ENCODE data around the gene PPP1R14B.

Gene PPP1R14B

DNA sequence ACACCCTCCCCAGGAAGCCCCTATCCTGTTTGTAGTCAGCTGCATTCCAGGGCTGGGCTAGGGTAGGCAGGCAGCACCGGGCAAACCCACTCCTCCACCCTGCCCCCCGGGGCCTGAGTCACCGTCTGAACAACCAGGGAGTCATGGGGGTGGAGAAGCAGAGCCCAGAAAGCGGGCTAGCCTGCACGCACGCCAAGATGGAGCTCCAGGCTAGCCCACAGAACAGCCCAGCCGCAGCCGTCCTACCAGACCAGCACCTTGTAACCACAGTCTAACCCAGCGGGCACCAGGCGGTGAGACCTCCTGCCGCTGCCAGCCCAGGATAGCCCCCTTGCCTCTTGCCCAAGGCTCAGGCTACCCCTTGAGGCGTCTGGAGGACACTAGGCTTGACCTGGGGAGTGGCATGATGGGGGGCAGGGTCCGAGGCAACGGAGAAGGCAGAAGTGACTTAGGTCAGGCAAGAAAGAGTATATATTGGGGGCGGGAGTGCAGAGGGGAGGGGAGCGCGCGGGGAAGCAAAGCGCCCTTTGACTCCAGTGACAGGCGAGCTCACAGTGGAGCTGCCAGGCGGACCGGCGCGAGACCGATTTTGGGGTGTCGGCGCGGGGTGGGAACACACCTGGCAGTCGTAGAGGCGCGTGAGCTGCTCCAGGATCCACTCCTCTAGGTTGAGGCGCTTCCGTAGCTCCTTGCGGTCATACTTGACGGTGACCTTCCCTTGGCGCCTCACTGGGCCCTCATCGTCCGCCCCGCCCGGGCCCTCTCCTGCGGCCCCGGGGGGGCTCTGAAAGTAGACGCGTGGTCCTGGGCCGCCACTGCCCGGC, 734 bp downstream of the PPP1R14B start:
- DNase-seq (ENCODE audit: low read depth): peak; percentile 67

DNA sequence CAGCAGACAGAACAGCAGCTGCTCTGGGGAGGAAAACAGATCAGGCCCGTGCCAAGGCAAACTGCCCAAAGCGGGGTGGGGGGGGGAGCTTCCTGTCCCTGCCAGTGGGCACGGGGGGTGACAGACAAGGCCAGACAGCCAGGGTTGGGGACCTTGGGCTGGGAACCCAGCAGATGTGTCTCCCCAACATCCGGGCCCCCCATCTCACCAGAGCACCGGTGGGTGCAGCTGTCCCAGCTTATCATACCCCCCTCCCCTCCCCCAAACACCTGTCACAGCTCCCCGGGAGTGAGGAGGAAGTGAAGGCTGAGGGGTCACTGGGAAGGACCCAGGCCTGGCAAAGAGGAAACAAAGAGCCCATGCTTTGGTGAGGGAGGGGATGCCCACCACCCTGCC, 1.3 kb downstream of the PPP1R14B start:
- DNase-seq (ENCODE audit: low read depth): no peak

DNA sequence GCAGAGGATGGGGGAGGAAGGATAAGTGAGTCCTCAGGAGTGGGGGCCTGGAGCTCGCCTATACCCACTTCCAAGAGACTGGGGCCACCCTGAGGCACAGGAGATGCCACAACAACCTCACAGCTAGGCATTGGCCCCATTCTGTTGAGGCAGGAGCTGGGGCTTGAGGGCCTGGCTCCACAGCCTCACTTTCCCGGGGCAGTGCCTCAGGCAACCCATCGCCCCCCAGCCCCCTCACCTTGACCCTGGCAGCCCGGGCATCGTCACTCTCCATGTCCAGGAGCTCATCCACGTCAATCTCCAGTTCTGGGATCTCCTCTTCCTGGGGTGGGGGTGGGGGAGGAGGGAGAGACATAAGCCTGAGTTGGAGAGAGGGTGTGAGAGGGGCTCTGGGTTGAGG, 1.8 kb downstream of the PPP1R14B start:
- no peak for DNase-seq (ENCODE audit: low read depth)

DNA sequence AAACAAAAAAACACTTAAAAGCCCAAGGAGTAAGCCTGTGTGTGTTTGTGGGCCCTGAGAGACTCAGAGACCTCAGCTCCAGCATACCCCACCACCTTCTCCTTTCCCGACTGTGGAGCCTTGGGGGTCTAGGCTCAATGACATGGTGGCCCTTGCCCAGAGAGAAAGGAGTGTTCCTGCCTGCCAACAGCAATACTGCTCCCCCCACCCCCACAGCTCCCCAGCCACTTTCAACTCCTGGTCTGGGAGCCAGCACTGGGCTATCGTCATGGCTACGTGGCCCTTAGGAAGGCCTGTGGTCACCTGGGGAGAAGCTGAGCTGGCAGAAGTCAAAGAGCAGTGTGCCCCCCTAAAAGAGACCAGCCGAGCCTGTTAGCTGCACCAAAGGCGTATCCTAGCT, 2.6 kb downstream of the PPP1R14B start:
- no peak for DNase-seq (ENCODE audit: low read depth)

DNA sequence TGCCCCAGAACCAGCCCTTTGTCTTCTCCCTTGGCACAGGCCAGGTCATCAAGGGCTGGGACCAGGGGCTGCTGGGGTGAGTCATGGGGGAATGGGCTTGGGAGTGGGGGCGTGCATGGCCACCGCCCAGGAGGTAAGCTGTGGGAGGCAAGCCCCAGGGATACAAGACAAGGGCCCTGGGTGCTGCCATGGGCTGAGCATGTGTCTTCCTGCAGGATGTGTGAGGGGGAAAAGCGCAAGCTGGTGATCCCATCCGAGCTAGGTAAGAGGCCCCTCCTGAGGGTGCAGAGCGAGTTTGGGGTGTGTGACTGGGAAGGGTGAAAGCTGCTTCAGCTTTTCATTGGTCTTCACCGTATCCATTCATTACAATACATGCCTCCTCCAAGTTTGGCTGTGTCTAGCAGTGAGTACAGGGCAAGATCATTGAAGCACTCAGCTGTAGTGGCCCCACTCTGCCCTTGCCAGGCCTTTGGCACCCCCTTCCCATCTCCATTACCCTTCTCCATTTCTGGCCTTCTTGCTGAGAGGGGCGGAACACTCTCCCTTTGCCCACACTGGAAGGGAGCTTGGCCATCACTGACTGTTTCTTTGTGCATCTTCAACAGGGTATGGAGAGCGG, 3.4 kb downstream of the PPP1R14B start:
- DNase-seq (ENCODE audit: low read depth): no peak

DNA sequence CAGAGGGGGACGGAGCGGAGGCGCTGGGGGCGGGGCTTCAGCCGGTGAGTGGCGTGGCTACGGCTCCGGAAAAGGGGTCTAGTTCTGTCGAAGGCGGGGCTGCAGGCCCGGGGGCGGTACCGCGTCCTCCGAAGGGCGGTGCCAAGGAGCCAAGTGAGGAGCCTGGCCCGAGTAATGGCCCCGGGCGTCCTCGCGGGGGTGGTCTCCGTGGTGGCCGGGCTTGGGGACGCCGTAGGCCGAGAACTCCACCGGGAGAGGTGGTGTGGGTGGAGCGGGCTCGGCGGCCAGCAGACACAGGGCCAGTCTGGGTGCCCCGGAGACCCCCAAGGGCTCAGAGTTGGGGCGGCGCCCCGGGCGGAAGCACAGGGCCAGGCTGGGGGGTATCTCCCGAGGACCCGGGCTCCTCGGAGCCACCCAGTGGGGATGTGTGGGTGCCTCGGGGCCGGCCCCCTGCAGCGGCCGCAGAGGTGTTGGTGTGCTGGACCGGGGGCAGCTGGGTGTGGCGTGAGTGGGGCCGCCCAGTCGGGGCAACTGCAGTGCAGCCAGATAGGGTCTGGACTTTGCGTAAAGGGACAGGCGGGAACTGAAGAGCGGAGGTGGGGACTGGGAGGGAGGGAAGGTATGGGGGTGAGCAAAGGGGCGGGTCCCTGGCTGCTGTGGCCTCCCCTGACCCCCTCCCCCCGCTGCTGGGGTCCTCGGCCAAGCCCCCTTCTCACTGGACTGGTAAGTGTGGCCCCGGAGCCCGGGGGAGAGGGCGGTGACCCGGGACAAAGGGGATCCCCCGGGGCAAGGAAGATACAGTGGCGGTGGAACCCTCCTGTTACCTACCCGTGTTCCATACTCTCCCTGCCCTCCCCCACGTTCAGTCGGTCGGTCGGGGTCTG, 5.0 kb downstream of the PPP1R14B start:
- DNase-seq (ENCODE audit: low read depth): no peak

DNA sequence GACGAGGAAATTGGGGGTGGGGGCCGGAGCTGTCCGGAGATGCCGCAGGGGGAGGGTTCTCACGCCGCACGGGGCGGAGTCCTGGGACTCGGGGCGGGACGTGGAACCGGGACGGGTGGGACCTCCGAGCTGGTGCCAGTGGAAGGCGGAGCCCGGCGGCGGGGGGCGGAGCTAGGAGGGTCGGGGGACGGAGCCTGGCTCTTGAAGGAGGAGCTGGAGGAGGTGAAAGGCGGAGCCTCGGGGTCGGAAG, 5.6 kb downstream of the PPP1R14B start:
- peak; percentile 88 for DNase-seq (ENCODE audit: low read depth)

DNA sequence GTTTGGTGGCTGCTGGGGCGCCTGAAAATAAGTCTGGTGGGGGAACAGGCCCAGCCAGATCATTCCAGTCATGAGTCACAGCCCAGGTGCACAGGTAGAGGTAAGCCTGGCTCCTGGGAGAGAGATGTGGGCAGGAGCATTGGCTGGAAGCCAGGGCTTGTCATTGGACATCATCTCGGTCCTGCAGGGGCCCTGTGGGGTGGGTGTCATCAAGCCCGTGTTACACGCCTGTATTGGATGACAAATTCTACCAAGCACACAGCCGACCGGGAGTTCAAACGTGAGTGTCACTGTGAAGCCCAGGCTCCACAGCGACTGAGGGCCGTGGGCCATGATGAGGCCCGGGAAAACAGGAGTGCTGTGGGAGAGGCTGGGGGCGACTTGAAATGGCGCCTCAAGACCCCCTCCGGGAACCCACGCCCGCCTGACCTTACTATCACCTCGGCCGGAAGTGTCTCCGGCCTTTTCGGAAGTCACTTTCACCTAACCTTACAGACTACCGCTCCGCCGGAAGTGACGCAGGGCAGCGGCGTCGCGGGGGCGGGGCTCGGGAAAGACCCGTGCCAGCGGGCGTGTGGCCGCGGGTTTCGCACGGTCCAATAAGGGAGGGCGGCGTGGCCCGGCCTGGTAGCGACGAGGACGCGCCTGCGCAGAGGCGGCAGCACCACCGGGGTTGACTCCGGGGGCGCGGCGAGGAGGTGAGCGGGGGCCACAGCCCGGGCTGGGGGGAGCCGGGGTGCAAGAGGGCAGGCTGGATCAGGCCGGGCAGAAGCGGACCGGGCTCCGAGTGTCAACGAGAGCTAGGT, 6.1 kb downstream of the PPP1R14B start, which contains the start of gene FKBP2:
FKBP2 (plus strand) TSS at position 661 of the 806 bp plus-strand sequence. CDS start 1,293 bp downstream, outside the sequence.
- peak; percentile 77 for DNase-seq (ENCODE audit: low read depth)

DNA sequence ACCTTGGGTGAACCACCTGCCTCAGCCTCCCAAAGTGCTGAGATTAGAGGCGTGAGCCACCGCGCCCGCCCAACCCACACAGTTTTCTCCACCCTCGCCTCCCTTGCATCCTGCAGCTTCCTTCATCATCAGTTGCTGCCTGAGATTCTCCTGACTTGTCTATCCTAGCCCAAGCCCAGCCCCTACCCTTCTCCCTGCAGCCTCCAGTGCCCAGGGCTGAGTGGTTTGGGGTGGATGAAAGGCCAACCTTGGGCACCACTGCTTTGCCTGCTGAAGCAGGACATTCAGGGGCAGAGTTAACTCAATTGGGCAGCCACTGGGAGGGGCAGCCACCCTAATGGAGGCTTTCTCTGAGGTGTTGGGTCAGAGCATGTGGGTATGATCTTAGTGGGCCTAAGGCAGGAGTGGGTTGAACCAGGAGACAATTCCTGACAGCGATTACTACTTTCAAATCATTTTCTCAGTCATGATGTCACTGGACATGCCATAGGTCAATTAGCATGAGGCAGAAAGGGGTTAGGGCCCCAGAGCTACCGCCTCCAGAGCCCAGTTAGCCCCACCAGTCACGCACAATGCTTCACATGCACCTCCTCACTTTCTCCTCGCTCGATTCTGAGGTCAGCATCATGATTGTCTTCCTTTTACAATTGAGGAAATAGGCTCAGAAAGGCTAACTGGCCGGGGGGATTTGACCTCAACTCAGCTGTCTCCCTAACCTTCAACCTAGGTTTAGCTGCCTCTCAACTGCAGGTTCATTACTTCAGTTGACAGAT, 6.9 kb downstream of the PPP1R14B start:
- DNase-seq (ENCODE audit: low read depth): no peak

DNA sequence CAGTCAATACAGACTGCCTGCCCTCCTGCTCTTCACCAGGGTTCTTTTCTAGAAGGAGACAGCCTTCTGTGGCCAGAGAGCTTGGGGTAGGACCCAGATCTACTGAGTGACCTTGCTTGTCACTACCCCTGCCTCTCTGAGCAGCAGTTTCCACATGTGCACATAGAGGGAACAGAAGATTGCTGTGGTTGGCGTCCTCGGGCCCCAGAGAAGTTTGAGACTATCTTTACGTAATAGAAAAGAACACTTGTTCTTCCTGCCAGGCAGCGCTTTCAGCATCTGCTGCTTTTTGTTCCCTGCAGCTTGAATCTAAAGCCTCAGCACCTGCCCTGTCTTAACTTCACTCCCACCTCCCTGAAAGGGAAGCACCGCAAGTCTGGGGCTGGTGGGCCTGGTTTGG, 7.7 kb downstream of the PPP1R14B start:
- no peak for DNase-seq (ENCODE audit: low read depth)

DNA sequence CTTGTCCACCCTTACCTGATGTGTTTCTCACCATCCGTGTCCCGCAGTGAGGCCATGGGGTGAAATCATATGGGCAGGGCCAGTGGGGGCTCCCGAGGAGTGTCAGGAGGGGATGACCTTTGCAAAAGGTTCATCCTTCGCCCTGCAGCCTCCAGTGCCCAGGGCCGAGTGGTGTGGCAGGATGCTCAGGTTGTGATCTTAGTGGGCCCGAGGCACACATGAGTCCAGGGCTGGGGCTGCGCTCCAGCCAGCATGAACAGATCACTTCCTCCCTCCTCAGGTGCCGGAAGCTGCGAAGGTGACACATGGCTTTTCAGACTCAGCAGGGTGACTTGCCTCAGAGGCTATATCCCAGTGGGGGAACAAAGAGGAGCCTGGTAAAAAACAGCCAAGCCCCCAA, 8.7 kb downstream of the PPP1R14B start:
- DNase-seq (ENCODE audit: low read depth): no peak

DNA sequence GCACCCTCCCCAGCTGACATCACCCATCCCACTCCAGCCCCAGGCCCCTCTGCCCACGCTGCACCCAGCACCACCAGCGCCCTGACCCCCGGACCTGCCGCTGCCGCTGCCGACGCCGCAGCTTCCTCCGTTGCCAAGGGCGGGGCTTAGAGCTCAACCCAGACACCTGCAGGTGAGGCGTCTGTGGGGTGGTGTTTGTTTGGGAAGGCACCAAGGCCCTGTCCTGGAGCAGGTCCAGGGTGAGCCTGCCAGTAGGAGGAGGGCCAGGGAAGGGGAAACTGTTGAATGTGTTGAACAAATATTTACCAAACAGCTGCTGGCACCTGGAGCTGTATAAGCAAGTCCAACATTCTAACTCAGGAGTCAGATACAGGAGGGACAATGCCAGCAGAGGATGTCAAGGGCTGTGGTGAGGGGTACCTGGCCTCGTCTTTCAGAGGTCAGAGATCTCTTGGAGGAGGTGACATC, 9.2 kb downstream of the PPP1R14B start:
- DNase-seq (ENCODE audit: low read depth): no peak

DNA sequence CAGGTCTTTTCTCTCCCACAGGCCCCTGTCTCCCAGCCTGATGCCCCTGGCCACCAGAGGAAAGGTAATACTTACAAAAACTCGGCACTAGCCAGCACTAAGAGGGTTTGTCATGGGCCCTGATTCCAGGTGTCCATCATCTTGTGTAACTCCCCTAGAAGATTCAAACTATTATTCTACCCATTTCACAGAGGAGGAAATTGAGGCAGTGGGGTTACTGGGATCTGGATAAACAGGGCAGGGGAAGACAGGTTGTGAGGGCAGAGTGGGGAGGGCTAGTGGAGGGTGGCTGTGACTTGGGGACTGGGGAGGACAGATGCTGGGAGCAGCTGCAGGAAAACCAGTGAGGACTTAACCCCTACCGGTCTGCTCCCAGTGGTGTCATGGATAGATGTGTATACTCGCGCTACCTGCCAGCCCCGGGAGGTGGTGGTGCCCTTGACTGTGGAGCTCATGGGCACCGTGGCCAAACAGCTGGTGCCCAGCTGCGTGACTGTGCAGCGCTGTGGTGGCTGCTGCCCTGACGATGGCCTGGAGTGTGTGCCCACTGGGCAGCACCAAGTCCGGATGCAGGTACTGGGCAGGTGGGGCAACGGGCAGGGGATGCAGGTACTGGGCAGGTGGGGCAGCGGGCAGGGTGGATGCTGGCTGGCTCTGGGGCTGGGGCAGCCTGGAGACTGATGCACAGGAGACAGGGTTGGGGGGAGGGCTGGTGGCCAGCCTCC, 11.1 kb downstream of the PPP1R14B start:
- DNase-seq (ENCODE audit: low read depth): no peak

DNA sequence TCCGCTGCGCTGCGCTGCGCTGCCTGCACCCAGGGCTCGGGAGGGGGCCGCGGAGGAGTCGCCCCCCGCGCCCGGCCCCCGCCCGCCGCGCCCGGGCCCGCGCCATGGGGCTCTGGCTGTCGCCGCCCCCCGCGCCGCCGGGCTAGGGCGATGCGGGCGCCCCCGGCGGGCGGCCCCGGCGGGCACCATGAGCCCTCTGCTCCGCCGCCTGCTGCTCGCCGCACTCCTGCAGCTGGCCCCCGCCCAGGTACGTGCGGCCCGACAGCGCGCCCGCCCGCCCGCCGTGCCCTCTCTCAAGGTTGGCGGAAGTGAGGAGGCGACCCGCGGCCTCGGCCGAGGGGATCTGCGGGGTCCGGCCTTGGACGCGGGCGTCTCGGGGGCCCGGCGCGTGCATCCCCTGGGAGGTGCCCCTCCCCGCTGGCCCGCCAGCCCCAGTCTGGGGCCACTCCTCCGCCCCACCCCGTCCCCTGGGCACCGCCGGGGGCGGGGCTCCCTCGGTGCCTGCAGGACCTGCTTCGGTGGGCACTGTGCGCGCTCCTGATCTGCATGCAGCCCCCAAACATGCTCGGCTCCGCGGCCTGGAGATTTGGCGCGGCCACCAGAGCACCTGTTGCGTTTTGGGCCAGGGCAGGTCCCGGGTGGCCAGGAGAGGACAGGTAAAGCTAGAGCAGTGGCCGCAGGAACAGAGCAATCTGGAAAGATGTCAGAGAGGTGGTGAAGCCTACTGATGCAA, 11.9 kb downstream of the PPP1R14B start:
- DNase-seq (ENCODE audit: low read depth): no peak

DNA sequence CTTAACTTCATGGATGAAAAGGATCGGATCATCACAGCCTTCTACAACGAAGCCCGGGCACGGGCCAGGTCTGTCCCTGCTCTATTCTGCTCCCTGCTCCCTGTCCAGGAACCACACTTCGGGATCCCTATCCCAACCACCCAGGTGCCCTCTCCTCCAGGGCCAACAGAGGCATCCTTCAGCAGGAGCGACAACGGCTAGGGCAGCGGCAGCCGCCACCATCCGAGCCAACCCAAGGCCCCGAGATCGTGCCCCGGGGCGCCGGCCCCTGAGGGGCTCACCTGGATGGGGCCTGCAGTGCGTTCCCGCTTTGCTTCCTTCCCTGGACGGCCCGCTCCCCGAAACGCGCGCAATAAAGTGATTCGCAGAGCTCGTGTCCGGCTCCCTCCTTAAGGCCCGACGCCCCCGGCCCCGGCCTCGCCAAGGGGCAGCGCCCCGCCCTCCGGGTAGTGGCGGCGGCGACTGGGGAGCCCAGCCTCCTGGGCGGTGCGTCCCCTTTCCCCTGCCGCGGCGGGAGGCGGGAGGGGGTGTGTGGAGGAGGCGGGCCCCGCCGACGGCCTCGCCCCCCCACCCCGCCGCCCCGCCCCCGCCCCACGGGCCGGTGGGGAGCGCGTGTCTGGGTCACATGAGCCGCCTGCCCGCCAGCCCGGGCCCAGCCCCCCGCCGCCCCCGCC, 12.7 kb downstream of the PPP1R14B start, which contains the start of gene VEGFB:
VEGFB (plus strand) TSS at position 672 of the 674 bp plus-strand sequence. CDS start 250 bp downstream, outside the sequence.
- no peak for DNase-seq (ENCODE audit: low read depth)

DNA sequence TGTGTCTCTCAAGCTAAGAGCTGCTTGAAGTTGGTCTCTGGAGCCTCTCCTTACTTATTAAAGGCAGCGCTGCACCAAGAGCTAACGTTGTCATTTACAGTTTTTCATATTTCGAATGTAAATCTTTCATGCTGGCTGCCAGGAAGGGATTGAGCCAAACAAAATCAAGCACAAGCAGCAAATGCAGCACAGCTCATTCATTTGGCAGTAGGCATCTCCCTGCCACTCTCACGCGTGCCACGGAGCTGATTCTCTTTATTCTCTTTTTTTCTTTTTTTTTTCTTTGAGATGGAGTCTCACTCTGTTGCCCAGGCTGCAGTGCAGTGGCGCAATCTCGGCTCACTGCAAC, 13.8 kb downstream of the PPP1R14B start:
- DNase-seq (ENCODE audit: low read depth): no peak

DNA sequence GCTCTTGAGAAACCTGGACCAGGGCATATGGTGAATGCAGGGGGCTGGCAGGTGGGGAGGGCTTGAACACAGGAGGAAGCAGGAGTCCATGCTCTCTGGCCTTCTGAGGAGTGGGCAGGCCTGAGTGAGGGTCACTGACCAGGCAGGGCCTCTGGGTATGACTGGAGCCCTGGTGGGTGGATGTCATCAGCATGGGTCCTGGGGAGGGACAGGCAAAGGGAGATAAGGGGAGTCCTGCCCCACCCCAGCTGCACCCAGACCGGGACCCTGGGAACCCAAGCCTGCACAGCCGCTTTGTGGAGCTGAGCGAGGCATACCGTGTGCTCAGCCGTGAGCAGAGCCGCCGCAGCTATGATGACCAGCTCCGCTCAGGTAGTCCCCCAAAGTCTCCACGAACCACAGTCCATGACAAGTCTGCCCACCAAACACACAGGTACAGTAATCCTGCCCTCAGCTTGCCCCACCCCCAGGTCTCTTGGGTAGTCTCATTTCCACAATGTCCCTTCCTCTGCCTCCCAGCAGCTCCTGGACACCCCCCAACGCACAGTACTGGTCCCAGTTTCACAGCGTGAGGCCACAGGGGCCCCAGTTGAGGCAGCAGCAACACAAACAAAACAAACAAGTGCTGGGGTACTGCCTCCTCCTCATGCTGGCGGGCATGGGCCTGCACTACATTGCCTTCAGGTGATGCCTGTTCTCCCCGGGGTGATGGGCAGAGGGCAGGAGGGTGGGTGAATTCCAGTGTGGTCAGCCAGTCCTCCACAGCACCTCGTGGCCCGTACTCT, 14.4 kb downstream of the PPP1R14B start:
- no peak for DNase-seq (ENCODE audit: low read depth)

DNA sequence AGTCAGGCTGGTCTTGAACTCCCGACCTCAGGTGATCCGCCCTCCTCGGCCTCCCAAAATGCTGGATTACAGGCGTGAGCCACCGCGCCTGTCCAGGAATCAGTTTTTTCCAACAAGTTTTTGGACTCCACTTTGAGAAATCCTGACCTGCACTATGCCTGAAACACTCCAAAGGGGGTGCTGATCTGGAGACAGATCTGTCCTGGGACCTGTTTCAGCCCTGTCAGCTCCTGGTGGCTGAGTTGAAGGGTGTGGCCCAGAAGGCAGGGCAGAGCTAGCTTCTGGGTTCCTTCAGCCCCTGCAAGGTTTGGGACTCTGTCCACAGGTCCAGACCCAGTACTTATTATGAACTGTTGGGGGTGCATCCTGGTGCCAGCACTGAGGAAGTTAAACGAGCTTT, 15.2 kb downstream of the PPP1R14B start:
- DNase-seq (ENCODE audit: low read depth): no peak
